ENCODE measurements around the gene TPRG1L.

Gene TPRG1L

GRCh38 chr1:3654549-3655281, 29.9 kb downstream of the TPRG1L start:
- Histone ChIP-seq H3K9me2 (replicated peaks; ENCODE audit: insufficient read depth, low read length) (no peaks in the 10 kb centered on the region), H3K36me3 (ENCODE audit: low read length) (no peaks in the 10 kb centered on the region), H3K4me2 (ENCODE audit: low read depth, low read length, poor library complexity, severe bottlenecking) (no peak overlapping the region), H3K27ac (ENCODE audit: low read depth, low read length) (no peak overlapping the region), H4K20me1 (ENCODE audit: low read depth, low read length) (no peaks in the 10 kb centered on the region), H3K79me2 (ENCODE audit: insufficient read depth, low read length) (no peaks in the 10 kb centered on the region), H3F3A (ENCODE audit: insufficient read depth) (no peaks in the 10 kb centered on the region), H3K9me3 (ENCODE audit: insufficient read depth, low read length) (no peaks in the 10 kb centered on the region), H3K9ac (ENCODE audit: low read length) (no peak overlapping the region), H2AFZ (ENCODE audit: low read depth, low read length, severe bottlenecking) (no peak overlapping the region), H3K4me3 (ENCODE audit: insufficient read depth, low read length, poor library complexity, severe bottlenecking) (no peak overlapping the region), H3K27me3 (ENCODE audit: low read length) (no peaks in the 10 kb centered on the region)
- no peak for TF ChIP-seq CTCF (IDR thresholded peaks at IDR 0.05; ENCODE audit: insufficient read depth, low read length, poor library complexity, severe bottlenecking)
- no peak for TF ChIP-seq EZH2phosphoT487 (conservative IDR thresholded peaks at IDR 0.05; ENCODE audit: low read length)

GRCh38 chr1:3656450-3657095, 31.8 kb downstream of the TPRG1L start:
- Histone ChIP-seq H3K79me2 (ENCODE audit: insufficient read depth, low read length) (no peaks in the 10 kb centered on the region), H3K9me3 (ENCODE audit: insufficient read depth, low read length) (no peaks in the 10 kb centered on the region), H3F3A (ENCODE audit: insufficient read depth) (no peaks in the 10 kb centered on the region), H2AFZ (ENCODE audit: low read depth, low read length, severe bottlenecking) (no peak overlapping the region), H3K4me3 (ENCODE audit: insufficient read depth, low read length, poor library complexity, severe bottlenecking) (no peak overlapping the region), H3K27ac (ENCODE audit: low read depth, low read length) (no peak overlapping the region), H3K9me2 (replicated peaks; ENCODE audit: insufficient read depth, low read length) (no peaks in the 10 kb centered on the region), H3K9ac (ENCODE audit: low read length) (no peak overlapping the region), H4K20me1 (ENCODE audit: low read depth, low read length) (no peaks in the 10 kb centered on the region), H3K27me3 (ENCODE audit: low read length) (no peaks in the 10 kb centered on the region), H3K4me2 (ENCODE audit: low read depth, low read length, poor library complexity, severe bottlenecking) (peak overlapping the region; percentile 14), H3K36me3 (ENCODE audit: low read length) (no peaks in the 10 kb centered on the region)
- TF ChIP-seq CTCF (IDR thresholded peaks at IDR 0.05; ENCODE audit: insufficient read depth, low read length, poor library complexity, severe bottlenecking): no peak
- TF ChIP-seq EZH2phosphoT487 (conservative IDR thresholded peaks at IDR 0.05; ENCODE audit: low read length): no peak

- H3K79me2 ChIP-seq (ENCODE audit: insufficient read depth, low read length): no peaks in the 10 kb centered on the region
These were observed 32.3 kb downstream of the TPRG1L start for GRCh38 chr1:3657096-3657475.

More at GRCh38 chr1:3657096-3657475, 32.3 kb downstream of the TPRG1L start:
- no peaks in the 10 kb centered on the region for H3F3A ChIP-seq (ENCODE audit: insufficient read depth)
- H3K27me3 ChIP-seq (ENCODE audit: low read length): no peaks in the 10 kb centered on the region
- H3K9me3 ChIP-seq (ENCODE audit: insufficient read depth, low read length): no peaks in the 10 kb centered on the region
- H3K4me3 ChIP-seq (ENCODE audit: insufficient read depth, low read length, poor library complexity, severe bottlenecking): no peak overlapping the region
- H3K27ac ChIP-seq (ENCODE audit: low read depth, low read length): no peak overlapping the region
- H3K9me2 ChIP-seq (replicated peaks; ENCODE audit: insufficient read depth, low read length): no peaks in the 10 kb centered on the region
- H2AFZ ChIP-seq (ENCODE audit: low read depth, low read length, severe bottlenecking): no peak overlapping the region
- H3K9ac ChIP-seq (ENCODE audit: low read length): no peak overlapping the region
- H3K36me3 ChIP-seq (ENCODE audit: low read length): no peaks in the 10 kb centered on the region
- TF ChIP-seq CTCF (IDR thresholded peaks at IDR 0.05; ENCODE audit: insufficient read depth, low read length, poor library complexity, severe bottlenecking) (no peak), EZH2phosphoT487 (conservative IDR thresholded peaks at IDR 0.05; ENCODE audit: low read length) (no peak)
- H3K4me2 ChIP-seq (ENCODE audit: low read depth, low read length, poor library complexity, severe bottlenecking): no peak overlapping the region
- no peaks in the 10 kb centered on the region for H4K20me1 ChIP-seq (ENCODE audit: low read depth, low read length)

All from SU-DHL-6 (cell line).